Globus pallidus (tissue), 1 donor: ENCODE results near the gene TEKT5.
A peak's percentile ranks its signal among the peaks of the same experiment; 100 is the strongest.
"Not testable (repeated sequence)": the region's sequence is repeated elsewhere in the genome, so short reads cannot be mapped to it uniquely, and the experiment has no call there.

Experiments
- DNase-seq: peaks from one replicate; pipeline ENCODE4 v3.0.0-alpha.2; 2015; ENCODE audit warnings: low spot score

Gene TEKT5

DNA sequence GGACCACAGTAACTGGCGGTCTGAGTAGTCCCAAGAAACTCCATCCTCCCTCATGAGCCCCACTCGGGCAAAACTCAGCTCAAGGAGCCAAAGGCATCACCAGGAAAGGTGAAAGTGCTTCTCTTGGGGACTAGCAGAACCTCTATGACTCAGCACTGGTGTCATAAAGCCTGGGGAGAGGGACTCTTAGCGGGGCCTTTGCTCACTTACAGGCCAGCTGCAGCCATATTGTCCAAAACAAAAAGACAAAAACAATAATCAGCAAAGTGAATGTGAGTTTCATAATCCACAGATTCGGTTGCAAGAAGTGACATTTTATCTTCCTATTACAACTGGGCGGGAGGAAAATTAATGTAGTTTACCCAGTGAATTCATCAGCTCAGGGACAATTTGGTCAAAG, at the start of gene TEKT5:
Gene TEKT5 (minus strand): TSS at position 101 of the 400 bp plus-strand sequence. CDS start 57 bp downstream, at position 44.
- no peak for DNase-seq

DNA sequence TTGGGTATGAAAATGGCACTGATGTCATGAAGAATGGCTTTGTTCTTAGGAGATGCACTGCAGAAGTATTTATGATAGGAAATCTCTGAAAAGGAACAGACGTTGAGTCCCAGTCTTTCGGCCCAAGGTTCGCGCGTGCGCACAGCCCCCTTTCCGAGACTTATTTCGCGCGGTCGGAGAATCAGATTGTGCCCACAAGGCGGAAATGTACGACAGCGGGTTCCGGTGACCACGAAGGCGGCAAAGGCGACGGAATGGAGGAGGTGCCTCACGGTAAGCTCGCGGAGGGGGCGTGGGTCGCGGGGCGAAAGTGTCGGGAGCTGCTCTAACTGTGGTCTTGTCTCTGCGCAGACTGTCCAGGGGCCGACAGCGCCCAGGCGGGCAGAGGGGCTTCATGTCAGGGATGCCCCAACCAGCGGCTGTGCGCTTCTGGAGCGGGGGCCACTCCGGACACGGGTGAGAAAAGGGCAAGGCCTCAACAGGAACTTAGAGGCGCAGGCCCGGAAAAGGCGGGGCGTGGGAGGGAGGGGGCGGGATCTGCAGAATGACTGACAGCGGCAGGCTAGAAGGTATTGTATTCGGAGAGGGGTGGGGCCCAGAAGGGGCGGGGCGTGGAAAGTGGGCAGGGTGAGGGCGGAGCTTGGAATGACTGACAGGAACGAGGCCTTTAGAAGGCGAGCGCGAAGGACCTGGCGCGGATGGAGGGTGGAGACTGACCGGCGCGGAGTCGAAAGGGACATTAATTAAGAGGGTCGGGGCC, 49.1 kb upstream of the TEKT5 start, which contains the start of gene NUBP1:
Gene NUBP1 (plus strand): TSS at position 233 of the 760 bp plus-strand sequence. CDS start 22 bp downstream, at position 255.
- peak; percentile 99 for DNase-seq

DNA sequence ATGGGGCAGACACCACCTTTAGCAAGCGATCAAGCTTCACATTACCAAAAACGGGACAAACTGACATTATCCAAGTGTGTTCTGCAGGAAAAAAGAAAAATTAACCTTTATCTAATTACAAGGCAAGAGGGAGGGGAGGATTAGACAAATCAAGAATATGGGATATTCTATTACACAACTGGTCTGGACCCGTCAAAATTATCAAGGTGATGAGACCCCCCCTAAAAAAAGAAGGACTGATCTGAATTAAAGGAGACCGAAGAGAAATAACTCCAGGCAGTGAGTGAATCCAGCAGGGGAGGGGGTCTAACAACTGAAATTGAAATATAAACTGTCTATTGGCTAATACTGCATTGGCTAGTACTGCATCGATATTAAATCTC, 48.5 kb upstream of the TEKT5 start:
- no peak for DNase-seq

DNA sequence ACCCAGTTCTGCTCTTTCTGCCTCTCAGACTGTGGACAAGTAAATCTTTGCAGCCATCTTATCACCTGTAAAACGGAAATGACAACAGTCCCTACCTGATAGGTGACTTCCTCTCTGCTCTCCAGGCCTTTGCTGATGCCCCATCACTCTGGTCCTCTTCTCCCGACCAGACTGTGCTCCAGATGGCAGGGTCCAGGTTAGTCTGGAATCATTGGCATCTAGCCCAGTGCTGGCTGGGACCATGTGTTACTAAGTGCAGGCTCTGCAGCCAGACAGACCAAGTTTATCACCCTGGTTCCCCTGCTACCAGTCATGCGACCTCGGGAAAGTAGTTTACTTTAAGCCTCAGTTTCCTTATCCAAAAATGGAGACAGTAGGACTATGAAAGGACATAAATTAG, 47.1 kb upstream of the TEKT5 start:
- no peak for DNase-seq

DNA sequence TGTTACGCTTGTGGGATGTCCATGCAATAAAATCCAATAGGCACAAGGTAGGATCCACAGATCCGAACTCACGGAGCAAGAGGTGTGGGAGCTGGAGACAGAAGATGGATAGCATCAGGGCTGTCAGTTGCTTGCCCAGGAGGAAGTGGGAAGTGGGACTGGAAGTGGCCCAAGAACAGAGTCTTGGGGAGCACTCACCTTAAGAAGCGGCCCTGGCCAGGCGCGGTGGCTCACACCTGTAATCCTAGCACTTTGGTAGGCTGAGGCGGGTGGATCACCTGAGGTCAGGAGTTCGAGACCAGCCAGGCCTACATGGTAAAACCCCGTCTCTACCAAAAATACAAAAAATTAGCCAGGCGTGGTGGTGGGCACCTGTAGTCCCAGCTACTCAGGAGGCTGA, 46.5 kb upstream of the TEKT5 start:
- not testable (repeated sequence) for DNase-seq

DNA sequence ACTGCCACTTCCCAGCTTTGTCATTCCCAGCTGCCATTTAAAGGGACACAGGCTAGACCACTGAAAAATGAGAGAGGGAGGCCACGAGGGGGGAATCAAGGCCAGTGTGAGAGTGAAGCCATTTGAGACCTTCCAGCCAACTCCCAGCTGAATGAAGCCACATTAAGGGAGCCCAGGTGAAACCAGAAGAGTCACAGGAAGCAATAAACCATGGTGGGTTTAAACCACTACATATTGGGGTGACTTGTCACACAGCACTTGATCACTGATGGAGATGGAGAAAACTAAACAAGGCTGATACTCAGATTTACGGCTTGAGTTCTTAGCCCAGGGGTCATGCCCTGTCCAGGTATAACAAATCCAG, 46.1 kb upstream of the TEKT5 start:
- DNase-seq = no peak

DNA sequence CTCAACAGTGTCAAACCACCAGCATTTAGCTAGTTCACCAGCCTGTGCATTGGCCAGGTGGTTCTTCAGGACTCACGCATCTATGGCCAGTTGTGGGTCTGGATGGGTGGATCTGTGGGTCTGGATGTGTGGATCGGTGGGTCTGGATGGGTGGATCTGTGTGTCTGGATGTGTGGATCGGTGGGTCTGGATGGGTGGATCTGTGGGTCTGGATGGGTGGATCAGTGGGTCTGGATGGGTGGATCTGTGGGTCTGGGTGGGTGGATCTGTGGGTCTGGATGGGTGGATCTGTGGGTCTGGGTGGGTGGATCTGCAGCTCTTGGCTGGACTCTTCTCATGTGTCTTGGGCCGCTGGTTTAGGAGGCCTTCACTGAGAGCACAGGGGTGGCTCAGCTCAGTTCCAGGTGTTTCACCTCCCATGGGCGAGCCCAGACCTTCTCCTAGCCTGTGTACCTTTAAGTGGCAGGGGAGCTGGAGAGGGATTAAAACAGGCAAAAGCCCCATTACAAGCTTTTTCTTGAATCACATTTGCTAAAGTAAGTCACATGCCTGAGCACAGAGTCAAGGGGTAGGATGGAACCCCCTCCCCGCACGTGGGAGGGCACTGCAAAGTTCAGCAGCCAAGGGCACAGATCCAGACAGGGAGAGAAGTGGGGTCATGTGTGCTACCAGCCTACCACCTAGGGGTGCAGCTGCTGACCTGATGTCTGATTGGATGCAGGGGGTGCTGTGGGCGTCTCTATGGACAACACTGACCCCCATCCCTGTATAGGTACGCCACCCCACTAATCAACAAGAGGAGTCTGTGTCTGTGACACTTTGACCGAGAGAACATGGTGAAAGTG, 45.5 kb upstream of the TEKT5 start:
- no peak for DNase-seq

DNA sequence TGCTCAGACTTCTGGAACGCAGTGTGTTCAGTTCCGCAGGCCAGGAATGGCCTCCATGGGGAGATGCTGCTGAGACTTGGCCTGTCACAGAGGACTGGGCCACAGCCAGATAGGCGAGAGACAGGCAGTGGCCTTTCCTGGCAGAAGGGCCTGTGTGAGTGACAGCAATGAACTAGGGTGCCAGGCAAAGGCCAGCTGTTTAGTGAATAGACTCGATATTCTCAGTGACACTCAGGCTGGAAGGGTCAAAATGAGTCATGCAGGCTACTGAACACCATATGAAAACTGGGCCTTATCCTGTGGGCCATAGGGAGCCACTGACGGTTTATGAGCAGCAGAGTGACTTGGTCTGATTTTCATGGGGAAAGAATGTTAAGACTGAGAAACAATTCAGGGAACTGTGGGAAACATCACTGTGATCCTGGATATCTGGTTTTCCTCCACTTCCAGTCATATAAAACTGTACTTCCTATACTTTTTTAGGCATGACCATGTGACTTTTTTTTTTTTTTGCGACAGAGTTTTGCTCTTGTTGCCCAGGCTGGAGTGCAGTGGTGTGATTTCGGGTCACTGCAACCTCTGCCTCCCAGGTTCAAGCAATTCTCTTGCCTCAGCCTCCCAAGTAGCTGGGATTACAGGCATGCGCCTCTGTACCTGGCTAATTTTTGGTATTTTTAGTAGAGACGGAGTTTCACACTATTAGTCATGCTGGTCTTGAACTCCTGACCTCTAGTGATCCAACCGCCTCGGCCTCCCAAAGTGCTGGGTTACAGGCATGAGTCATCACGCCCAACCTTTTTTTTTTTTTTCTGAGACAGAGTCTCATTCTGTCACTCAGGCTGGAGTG, 43.7 kb upstream of the TEKT5 start:
- peak; percentile 89 for DNase-seq

DNA sequence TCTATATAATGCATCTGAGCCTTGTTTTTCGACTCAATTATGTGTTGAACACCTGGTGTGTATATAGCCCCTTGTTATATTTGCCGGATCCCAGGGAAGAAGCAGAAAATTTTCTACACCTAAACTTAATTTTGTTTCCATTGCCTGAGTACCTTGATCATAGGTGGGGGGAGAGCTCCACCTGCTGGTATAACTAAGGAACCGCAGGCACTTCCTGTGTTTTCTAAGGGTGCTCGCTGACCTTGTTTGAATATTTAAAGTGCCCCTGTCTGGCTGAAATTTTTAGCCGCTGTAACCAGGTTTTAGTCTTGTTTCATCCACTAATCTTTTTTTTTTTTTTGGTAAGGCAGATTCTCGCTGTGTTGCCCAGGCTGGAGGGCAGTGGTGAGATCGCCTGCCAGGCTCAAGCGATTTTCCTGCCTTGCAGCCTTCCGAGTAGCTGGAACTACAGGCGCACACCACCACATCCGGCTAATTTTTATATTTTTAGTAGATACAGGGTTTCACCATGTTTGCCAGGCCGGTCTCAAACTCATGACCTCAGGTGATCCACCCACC, 42.4 kb upstream of the TEKT5 start:
- peak; percentile 69 for DNase-seq

DNA sequence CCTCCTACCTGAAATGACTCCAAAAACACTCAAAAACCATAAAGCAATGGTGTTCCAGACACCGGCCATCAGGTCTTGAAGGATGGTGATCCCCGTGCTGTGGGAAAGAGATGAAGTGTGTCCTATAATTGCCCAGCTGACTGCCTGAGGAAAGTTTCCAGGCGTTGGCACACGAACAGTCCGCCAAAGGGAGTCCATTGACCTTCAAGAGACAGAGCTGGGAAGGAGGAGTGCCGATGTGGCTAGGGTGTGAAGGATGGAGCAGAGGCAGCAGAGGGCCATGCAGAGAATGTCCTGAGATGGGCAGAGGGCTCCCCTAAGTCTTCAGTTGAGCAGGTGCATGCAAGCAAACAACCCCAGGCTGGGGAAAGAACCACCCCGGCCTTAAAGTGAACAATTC, 37.1 kb upstream of the TEKT5 start:
- DNase-seq = no peak

DNA sequence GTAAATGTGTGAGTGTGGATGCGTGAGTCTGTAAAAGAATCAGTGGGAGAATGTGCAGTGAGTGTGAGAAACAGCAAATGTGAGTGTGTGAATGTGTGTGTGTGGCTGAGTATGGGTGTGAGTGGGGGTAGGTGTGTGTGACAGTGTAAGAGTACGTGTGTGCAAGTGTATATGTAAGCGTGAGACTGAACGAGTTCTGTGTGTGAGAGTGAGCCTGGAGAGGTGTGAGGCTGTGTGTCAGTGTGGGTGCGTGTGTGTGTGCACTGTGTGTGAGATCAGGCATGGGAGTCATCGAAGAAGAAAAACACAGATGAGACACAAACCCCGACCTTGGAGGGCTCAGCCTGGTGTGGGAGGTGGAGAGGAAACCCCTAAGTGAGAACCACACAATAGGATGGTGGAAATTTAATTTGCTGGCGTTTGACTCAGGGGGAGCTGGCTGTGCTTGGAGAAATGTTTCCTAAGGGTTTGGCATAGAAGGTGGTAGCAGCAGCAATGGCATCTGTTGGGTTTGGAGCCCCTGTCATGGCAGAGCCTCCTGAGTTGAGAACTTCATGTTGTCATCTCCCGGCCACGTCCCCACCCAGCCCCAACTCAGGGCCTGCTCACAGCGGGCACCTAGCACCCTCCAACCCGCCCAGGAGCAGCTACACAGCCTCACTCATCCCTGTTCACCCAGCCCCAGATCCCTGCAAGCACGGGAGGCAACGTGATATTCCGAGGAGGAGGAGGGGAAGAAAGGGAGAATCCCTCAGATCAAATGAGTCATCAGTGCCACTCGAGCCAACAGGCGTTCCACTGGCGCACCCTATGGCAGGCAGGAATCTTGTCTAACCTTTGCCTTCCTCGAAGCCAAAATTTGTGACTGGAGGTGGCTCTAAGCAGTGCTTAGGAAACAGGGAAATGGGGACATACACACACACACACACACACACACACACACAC, 34.6 kb upstream of the TEKT5 start:
- no peak for DNase-seq

DNA sequence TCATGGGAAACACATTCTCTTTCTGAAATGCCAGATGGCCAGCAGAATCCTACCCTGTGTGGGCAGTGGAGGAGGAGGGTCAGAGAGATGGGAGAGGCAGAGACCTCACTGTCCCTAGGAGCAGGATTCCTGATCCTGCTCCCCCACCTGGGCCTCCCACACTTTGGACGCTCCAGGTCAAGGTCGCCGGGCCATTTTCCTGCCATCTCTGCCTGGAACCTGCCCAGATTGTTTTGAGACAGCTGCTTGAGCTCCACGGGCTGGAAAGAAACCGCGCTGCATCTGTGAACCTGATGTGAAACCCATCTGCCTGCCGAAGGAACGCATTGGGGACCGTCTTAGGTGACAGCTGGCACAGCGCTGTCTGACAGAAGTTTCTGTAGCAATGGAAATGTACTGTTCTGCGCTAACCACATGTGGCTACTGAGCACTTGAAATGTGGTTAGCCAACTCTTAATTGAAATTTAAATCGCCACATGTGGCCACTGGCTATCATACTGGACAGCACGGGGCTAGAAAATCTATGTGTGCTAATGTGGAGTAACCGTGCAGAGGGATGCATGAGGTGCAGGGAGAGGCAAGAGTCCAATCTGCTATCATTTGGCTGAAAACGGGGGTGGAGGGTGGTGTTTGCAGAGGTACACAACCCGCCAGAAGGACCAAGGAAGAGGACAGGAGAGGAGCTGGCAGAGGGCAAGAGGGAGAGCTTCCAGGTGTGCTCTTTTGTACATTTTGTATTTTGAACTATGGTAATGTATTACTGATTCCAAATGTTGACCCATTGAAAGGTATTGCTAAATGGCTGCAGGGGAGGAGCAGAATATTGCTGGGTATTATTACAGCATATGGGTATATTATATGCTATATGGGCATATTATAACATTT, 33.5 kb upstream of the TEKT5 start:
- DNase-seq = no peak

DNA sequence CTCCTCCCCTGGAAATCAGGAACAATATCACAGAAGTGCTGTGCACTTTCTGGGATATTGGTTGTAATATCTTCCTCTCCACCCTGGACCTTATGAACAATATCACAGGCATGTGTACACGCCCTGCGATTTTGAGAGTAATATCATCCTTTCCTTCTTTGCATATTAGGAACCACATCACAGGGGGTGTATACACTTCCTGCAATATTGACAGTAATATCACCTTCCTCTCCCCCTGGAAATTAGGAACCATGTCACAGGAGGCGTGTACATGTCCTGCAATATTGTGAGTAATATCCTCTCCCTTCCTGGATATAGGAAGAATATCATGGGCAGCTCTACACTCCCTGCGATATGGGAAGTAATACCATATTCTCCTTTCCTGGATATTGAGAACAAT, 14.2 kb upstream of the TEKT5 start:
- no peak for DNase-seq

DNA sequence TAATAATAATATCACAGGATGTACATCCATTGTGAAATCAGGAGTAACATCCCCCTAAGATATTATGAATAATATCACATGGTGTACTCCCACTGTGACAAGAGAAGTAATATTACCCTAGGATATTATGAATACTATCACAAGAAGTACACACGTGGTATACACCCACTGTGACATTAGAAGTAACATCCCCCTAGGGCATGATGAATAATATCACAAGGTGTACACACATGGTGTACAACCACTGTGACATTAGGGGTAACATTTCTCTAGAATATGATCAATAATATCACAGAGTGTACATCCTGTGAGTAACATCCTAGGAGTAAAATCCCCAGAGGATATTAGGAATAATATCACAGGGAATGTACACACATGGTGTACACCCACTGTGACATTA, 5.0 kb upstream of the TEKT5 start:
- no peak for DNase-seq

DNA sequence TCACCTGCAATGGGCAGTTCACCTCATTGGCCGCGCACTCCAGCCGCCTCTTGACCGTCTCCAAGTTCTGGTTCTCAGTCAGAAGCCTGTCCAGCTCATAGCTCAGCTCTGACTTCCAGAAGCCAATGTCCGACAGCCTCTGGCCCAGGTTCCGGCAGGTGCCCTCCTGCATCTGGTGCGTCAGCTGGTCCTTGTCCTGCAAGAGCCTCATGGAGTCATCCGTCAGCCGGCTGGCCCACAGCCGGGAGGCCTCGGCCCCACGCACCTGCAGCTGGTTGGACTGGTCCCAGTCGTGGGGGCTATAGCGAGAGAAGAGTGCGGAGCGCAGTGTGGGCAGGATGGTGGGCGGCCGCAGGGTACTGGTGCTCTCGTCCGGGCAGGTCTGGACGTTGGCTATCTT, 424 bp downstream of the TEKT5 start:
- DNase-seq = no peak

DNA sequence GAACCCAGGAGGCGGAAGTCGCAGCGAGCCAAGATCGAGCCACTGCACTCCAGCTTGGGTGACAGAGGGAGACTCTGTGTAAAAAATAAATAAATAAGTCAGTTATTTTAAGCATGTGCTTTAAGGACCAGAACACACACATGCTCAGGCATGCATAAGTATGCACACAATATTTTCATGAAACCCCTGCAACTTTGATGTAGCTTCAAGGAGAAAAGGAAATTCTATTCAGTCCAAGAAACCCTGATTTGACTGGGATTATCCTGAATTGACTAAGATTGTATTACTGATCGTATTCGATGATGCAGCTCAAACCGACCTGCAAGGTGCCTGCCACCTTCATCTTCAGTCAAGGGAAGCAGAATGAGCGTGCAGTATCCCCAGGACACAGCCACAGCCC, 841 bp downstream of the TEKT5 start:
- no peak for DNase-seq

DNA sequence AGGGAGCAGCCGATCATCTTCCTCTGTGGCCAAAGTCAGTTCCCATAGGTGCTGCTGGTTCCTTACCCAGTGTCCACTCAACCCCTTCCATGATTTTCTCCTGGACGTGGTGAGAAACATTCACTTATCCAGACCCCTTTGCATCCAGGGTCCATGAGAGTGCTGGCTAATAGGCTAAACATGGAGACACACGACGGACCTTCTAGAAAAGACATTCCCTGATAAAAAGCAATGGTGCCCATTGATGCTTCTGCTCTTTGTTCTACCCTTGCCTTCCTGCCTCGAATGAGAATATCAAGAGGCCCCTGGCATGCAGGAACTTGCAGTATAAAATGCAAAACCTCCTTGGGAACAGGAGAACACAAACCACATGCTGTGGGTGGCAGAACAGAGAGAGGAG, 2.3 kb downstream of the TEKT5 start:
- DNase-seq = no peak

DNA sequence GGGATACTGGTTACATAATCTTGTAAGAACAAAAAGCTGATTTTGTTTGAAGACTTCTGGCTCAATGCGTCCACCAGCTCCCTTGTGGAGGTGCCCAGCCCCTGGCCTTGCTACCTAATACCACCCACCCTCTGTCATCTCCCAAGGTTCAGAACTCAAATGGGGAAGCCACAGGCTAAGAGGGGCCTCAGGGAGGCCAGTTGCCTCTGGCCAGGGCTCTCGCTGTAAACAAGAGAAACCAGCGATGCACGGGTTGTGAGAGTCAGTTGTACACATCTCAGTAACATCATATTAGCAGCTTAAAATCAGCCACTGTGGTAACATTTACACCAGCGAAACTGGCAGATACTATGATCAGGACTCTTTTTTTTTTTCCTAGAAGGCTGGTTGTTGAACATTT, 6.0 kb downstream of the TEKT5 start:
- no peak for DNase-seq

DNA sequence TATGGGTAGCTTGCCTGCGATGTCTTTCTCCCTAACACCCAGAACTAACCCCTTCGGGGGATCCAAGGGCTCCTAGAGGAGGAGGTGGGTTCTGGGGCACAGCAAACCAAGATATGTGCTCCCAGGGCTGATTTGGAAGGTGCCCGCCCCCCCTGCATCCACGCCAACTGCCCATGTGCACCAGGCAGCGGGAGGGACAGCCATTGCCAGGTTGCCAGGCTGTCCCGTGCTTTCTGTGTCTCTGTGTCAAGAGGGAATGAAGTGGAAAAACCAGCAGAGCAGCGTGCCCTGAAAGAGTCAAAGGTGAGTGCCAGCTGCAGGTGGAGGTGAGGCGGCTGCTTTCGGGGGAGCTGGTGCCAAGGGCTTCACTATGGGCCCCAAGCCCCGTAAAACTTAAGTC, 6.4 kb downstream of the TEKT5 start:
- DNase-seq = no peak

DNA sequence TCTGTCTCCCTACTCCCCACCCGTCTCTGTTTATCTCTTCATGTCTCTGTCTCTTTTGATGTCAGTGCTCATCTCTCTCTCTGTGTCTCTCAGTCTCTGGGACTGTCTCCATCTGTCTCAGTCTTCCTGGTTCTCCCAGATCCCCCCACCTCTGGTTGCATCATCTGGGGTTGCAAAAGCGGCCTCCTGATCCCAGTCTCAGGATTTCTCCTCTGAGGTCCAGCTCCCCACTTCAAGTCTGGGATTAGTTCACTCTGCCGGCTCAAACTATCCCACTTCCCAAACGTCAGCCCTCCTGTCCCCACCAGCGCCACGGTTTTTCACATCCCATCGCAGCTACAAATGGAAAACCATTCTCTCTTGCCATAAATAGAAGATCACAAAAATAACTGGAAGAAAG, 9.0 kb downstream of the TEKT5 start:
- DNase-seq = no peak
